Left lung (tissue), 10 donors: ENCODE results near the gene NAXD. TPM values are rescaled to one million over a fixed set of nuclear protein-coding genes. Genes with fewer than 3 reads are reported as not detected.

Experiments used
- ATAC-seq: fragments of 200-7000 bp; cut with Tn5 transposase; one replicate; pipeline ENCODE4 v1.9.1; 2020; ENCODE audit warnings: moderate library complexity
- DNase-seq, 4 donors: peaks; one replicate each; pipeline ENCODE4 v3.0.0-alpha.2; 2013 to 2020
- H3K27ac ChIP-seq, 2 donors: fragments of 200-600 bp; sonication (generic) in 1 of 2; one replicate each; pipeline versions ENCODE4 v1.5.0 to v1.8.0; 2020 to 2021
- H3K27me3 ChIP-seq, 2 donors: fragments of 200-600 bp; sonication (generic) in 1 of 2; one replicate each; pipeline versions ENCODE4 v1.5.0 to v1.8.0; 2020 to 2021
- H3K36me3 ChIP-seq, 2 donors: fragments of 200-600 bp; sonication (generic) in 1 of 2; one replicate each; pipeline versions ENCODE4 v1.5.0 to v1.8.0; 2020 to 2021
- H3K4me1 ChIP-seq, 2 donors: fragments of 200-600 bp; one replicate each; pipeline ENCODE4 v1.8.0; 2021
- H3K4me3 ChIP-seq, 2 donors: fragments of 200-600 bp; sonication (generic) in 1 of 2; one replicate each; pipeline versions ENCODE4 v1.5.0 to v1.8.0; 2020 to 2021; ENCODE audit warnings: mild to moderate bottlenecking in 1 of 2
- H3K9me3 ChIP-seq, 2 donors: fragments of 200-600 bp; sonication (generic) in 1 of 2; one replicate each; pipeline versions ENCODE4 v1.5.0 to v1.8.0; 2020 to 2021
- CTCF ChIP-seq, 2 donors: fragments of 200-600 bp; sonication (generic) in 1 of 2; IDR thresholded peaks; one replicate each; pipeline versions ENCODE4 v1.5.0 to v1.8.0; 2021; ENCODE audit warnings: antibody characterized with exemption in 2 of 2
- intact Hi-C, 2 donors: fragments of 100-400 bp; cut with DNase I; formaldehyde crosslinking; loops; one replicate each; pipeline versions ENCODE4 v1.11.2 to v1.14.2; 2022
- polyA plus RNA-seq, 6 donors: library from polyadenylated mRNA; unstranded; fragments of 120-200 nt; gene quantifications; one replicate each; pipeline ENCODE4 v1.2.1, GENCODE V29; 2013; ENCODE audit not compliant: insufficient read length in 6 of 6
- total RNA-seq, 2 donors: library from RNA; stranded (reverse); fragmentation: NEBNext Ultra II Directional; extraction: Animal tissue kit (Norgen Biotek cat#: 25700); gene quantifications; one replicate each; pipeline ENCODE4 v1.2.1, GENCODE V29; 2021
- donor health status: DM: no; HTN: yes; CAD: no.
- donor health status: DM: no; HTN: no; CAD: no.

Gene NAXD
- total and polyA plus RNA-seq, 8 donors, result 25.3 to 41.1 (median 37.7) TPM

GRCh38 chr13:110576736-110577476 is 38.4 kb upstream of the NAXD start:
- Histone ChIP-seq H3K27ac (no peak overlapping the region), H3K9me3 (no peaks in the 10 kb centered on the region), H3K36me3 (no peaks in the 10 kb centered on the region), H3K27me3 (peaks cover 16 to 37% of the 10 kb centered on the region in 2 donors), H3K4me1 (peaks cover 0 to 8% of the 10 kb centered on the region in 2 donors), H3K4me3 (no peak overlapping the region)
- no peak for TF ChIP-seq CTCF (IDR thresholded peaks at IDR 0.05)
- ATAC-seq, result no peak
- intact Hi-C loops, result no loop called here
- DNase-seq, result no peak

- Histone ChIP-seq H3K4me1 (peaks cover 0 to 8% of the 10 kb centered on the region in 2 donors), H3K9me3 (no peaks in the 10 kb centered on the region), H3K27ac (no peak overlapping the region), H3K4me3 (no peak overlapping the region), H3K36me3 (no peaks in the 10 kb centered on the region), H3K27me3 (peaks cover 3 to 23% of the 10 kb centered on the region in 2 donors)
- TF ChIP-seq CTCF (IDR thresholded peaks at IDR 0.05), result no peak
- no peak for DNase-seq
- intact Hi-C loops, result no loop called here
- no peak for ATAC-seq
These were observed 37.0 kb upstream of the NAXD start for GRCh38 chr13:110578363-110578762.

- H3K27me3 ChIP-seq, result peaks cover 0 to 8% of the 10 kb centered on the region in 2 donors
- no peak overlapping the region for H3K27ac ChIP-seq
- intact Hi-C loops, result no loop called here
- DNase-seq (no peak), ATAC-seq (no peak)
- no peak overlapping the region for H3K4me3 ChIP-seq
- H3K9me3 ChIP-seq, result no peaks in the 10 kb centered on the region
- H3K36me3 ChIP-seq, result no peaks in the 10 kb centered on the region
- TF ChIP-seq CTCF (IDR thresholded peaks at IDR 0.05), result no peak
- H3K4me1 ChIP-seq, result no peaks in the 10 kb centered on the region
These were observed 34.5 kb upstream of the NAXD start for GRCh38 chr13:110580800-110581199.

GRCh38 chr13:110581506-110582185 is 33.7 kb upstream of the NAXD start:
- Histone ChIP-seq H3K27ac (no peak overlapping the region), H3K9me3 (no peaks in the 10 kb centered on the region), H3K36me3 (no peaks in the 10 kb centered on the region), H3K27me3 (no peaks in the 10 kb centered on the region), H3K4me1 (no peaks in the 10 kb centered on the region), H3K4me3 (no peak overlapping the region)
- no peak for TF ChIP-seq CTCF (IDR thresholded peaks at IDR 0.05)
- DNase-seq (no peak), ATAC-seq (no peak)
- intact Hi-C loops, result no loop called here

- Histone ChIP-seq H3K36me3 (no peaks in the 10 kb centered on the region), H3K27ac (no peak overlapping the region), H3K27me3 (no peaks in the 10 kb centered on the region), H3K4me3 (no peak overlapping the region), H3K9me3 (no peaks in the 10 kb centered on the region), H3K4me1 (no peaks in the 10 kb centered on the region)
- ATAC-seq (no peak), DNase-seq (no peak)
- intact Hi-C loops, result no loop called here
- no peak for TF ChIP-seq CTCF (IDR thresholded peaks at IDR 0.05)
These were observed 32.9 kb upstream of the NAXD start for GRCh38 chr13:110582421-110582954.
